Measurements from ENCODE around the gene COL16A1.
A peak's percentile ranks its signal among the peaks of the same experiment; 100 is the strongest.

The COL16A1 gene

DNA sequence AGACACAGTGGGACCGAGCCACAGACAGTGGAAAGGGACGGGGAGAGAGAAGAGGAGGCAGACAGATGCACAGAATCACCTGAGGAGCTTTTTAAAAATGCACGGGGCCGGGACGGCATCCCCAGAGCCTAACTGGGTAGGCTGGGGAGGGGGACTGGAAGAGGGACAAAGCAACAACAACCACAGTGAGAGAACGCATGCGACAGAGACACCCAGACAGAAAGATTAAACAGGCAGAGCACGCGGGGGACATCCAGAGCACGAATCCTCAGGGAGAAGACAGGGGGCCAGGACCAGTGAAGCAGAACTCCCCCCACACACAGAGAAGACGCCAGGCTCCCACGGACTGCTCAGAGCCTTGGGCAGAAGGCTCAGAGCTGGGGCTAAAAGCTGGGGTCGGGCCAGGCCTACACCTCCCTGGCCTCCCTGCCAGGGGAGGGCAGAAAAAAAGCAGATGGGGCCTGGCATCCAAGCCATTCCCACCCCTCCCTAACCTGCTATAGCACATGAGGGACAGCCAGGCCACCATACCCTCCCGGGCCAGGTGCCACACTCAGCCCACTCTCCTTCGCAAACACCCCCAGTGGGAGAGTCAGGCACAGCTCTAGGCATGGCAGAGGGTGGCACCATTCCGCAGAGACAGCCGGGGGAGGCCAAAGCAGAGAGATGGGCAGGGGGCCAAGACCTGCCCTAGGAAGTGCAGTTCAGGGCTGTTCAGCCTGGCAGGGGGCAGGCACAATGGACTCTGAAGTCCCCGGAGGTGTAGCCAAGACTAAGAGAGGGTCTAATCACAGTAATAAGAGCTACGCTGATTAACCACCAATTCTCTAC, 29.8 kb upstream of the COL16A1 start:
- CTCF ChIA-PET: interaction anchor here (1.4 to 1.5 kb wide), 2 partner anchors 12 to 18 kb away, joined by 8 to 13 read pairs; no protein-coding TSS in a partner anchor
- POLR2A ChIA-PET: no interaction called here
- no peaks in the 10 kb centered on the region for H3K4me1 ChIP-seq (ENCODE audit: control insufficient read depth, insufficient read depth, low read length)

DNA sequence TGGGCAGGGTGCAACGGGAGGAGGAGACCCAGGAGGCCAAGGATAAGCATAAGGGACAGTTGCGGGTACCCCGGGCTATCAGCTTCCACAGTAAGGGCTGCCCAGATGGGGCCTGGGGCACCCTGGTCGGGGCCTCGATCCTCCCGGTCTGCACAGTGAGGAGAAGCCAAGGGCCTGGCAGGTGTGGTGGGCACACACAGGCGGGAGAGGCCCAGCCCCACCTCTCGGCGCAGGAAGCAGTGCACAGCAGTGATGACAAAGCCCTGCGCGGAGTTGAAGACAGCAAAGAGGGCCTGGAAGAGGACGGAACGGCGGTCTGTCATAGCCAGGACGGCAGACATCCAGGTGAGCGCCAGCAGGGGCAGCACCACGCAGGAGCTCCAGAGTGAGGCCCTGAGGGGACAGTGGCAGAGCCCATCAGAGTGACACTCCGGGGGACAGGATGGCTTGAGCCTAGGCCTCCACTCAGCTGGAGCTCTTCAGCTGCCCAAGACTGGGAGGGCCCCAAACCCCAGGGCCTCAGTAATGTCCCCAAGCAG, 29.0 kb upstream of the COL16A1 start:
- POLR2A ChIA-PET: no interaction called here
- Histone ChIP-seq H3K27ac (ENCODE audit: extremely low read depth, low read depth, low read length) (no peak overlapping the region), H3K4me3 (ENCODE audit: low read depth, low read length) (no peak overlapping the region), H3K4me1 (ENCODE audit: control insufficient read depth, insufficient read depth, low read length) (no peaks in the 10 kb centered on the region), H3K36me3 (ENCODE audit: control insufficient read depth in 2 of 2, insufficient read depth in 1 of 2, low read length in 2 of 2) (peaks cover 0 to 59% of the 10 kb centered on the region in 2 experiments; a peak in 2 of 3 replicates), H3K9me3 (ENCODE audit: control insufficient read depth, insufficient read depth, low read depth, low read length) (no peaks in the 10 kb centered on the region)
- CTCF ChIA-PET: interaction anchor here (1.4 kb wide), 1 partner anchor 17 kb away, joined by 8 read pairs; no protein-coding TSS in a partner anchor
- TF ChIP-seq ZNF600 (tag by site-specific recombination; IDR thresholded peaks at IDR 0.05) (0 out of 2 replicates have a peak, but pooled peaks have one; percentile 26), ZIC2 (tag by site-specific recombination; IDR thresholded peaks at IDR 0.05) (peak; percentile 18; the same call in 1 of the 2 replicates)
- TF ChIP-seq, protein P1, sequence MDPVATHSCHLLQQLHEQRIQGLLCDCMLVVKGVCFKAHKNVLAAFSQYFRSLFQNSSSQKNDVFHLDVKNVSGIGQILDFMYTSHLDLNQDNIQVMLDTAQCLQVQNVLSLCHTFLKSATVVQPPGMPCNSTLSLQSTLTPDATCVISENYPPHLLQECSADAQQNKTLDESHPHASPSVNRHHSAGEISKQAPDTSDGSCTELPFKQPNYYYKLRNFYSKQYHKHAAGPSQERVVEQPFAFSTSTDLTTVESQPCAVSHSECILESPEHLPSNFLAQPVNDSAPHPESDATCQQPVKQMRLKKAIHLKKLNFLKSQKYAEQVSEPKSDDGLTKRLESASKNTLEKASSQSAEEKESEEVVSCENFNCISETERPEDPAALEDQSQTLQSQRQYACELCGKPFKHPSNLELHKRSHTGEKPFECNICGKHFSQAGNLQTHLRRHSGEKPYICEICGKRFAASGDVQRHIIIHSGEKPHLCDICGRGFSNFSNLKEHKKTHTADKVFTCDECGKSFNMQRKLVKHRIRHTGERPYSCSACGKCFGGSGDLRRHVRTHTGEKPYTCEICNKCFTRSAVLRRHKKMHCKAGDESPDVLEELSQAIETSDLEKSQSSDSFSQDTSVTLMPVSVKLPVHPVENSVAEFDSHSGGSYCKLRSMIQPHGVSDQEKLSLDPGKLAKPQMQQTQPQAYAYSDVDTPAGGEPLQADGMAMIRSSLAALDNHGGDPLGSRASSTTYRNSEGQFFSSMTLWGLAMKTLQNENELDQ (tag by site-specific recombination; IDR thresholded peaks at IDR 0.05; ENCODE audit: low read depth): no peak

More for the DNA sequence above, 29.8 kb upstream of the COL16A1 start:
- TF ChIP-seq GLIS2 (tag by site-specific recombination; IDR thresholded peaks at IDR 0.05) (no peak), ZNF341 (tag by site-specific recombination; IDR thresholded peaks at IDR 0.05; ENCODE audit: low read depth) (0 out of 2 replicates have a peak, but pooled peaks have one; percentile 30), EGR2 (tag by site-specific recombination; IDR thresholded peaks at IDR 0.05; ENCODE audit: low read depth) (peak; percentile 74), ZIC2 (tag by site-specific recombination; IDR thresholded peaks at IDR 0.05) (peak; percentile 55), RBAK (tag by site-specific recombination; IDR thresholded peaks at IDR 0.05) (no peak), ZFHX2 (tag by site-specific recombination; conservative IDR thresholded peaks at IDR 0.05) (peak; percentile 69), ZNF140 (tag by site-specific recombination; IDR thresholded peaks at IDR 0.05) (no peak), GLIS1 (tag by site-specific recombination; IDR thresholded peaks at IDR 0.05) (peak; percentile 68)
- TF ChIP-seq, protein P2, sequence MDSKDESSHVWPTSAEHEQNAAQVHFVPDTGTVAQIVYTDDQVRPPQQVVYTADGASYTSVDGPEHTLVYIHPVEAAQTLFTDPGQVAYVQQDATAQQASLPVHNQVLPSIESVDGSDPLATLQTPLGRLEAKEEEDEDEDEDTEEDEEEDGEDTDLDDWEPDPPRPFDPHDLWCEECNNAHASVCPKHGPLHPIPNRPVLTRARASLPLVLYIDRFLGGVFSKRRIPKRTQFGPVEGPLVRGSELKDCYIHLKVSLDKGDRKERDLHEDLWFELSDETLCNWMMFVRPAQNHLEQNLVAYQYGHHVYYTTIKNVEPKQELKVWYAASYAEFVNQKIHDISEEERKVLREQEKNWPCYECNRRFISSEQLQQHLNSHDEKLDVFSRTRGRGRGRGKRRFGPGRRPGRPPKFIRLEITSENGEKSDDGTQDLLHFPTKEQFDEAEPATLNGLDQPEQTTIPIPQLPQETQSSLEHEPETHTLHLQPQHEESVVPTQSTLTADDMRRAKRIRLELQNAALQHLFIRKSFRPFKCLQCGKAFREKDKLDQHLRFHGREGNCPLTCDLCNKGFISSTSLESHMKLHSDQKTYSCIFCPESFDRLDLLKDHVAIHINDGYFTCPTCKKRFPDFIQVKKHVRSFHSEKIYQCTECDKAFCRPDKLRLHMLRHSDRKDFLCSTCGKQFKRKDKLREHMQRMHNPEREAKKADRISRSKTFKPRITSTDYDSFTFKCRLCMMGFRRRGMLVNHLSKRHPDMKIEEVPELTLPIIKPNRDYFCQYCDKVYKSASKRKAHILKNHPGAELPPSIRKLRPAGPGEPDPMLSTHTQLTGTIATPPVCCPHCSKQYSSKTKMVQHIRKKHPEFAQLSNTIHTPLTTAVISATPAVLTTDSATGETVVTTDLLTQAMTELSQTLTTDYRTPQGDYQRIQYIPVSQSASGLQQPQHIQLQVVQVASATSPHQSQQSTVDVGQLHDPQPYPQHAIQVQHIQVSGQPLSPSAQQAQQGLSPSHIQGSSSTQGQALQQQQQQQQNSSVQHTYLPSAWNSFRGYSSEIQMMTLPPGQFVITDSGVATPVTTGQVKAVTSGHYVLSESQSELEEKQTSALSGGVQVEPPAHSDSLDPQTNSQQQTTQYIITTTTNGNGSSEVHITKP (tag by site-specific recombination; IDR thresholded peaks at IDR 0.05): peak; percentile 88
- H3K4me3 ChIP-seq (ENCODE audit: low read depth, low read length): no peak overlapping the region
- H3K27ac ChIP-seq (ENCODE audit: extremely low read depth, low read depth, low read length): no peak overlapping the region
- peaks cover 0 to 65% of the 10 kb centered on the region in 2 experiments; a peak in 2 of 3 replicates for H3K36me3 ChIP-seq (ENCODE audit: control insufficient read depth in 2 of 2, insufficient read depth in 1 of 2, low read length in 2 of 2)
- H3K9me3 ChIP-seq (ENCODE audit: control insufficient read depth, insufficient read depth, low read depth, low read length): no peaks in the 10 kb centered on the region

DNA sequence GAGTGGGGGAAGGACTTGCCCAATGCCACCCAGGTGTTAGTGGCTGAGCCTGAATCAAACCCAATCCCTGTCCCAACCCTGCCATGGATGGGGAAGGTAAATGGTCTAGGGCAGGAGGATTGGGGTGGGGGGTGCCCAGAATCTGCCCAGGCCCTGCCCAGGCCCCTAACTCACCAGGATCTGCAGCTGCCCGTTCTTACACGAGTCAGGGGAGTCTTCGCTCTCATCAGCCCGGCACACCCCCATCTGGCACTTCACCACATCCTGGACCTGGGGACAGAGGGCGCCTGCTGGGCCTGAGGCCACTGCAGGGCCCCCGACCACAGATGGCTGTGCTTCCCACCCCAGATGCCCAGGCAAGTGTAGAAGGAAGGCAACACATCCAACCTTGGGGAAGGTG, 28.5 kb upstream of the COL16A1 start:
- POLR2A ChIA-PET: no interaction called here
- no peaks in the 10 kb centered on the region for H3K4me1 ChIP-seq (ENCODE audit: control insufficient read depth, insufficient read depth, low read length)
- no peak overlapping the region for H3K27ac ChIP-seq (ENCODE audit: extremely low read depth, low read depth, low read length)
- no peak for TF ChIP-seq ZNF530 (tag by site-specific recombination; IDR thresholded peaks at IDR 0.05; ENCODE audit: low read depth)
- no peak for TF ChIP-seq BCL11A (tag by site-specific recombination; IDR thresholded peaks at IDR 0.05; ENCODE audit: low read depth)
- no peak for TF ChIP-seq KLF10 (tag by site-specific recombination; IDR thresholded peaks at IDR 0.05)
- TF ChIP-seq ZNF214 (tag by site-specific recombination; IDR thresholded peaks at IDR 0.05; ENCODE audit: borderline replicate concordance): no peak
- TF ChIP-seq, protein P3, sequence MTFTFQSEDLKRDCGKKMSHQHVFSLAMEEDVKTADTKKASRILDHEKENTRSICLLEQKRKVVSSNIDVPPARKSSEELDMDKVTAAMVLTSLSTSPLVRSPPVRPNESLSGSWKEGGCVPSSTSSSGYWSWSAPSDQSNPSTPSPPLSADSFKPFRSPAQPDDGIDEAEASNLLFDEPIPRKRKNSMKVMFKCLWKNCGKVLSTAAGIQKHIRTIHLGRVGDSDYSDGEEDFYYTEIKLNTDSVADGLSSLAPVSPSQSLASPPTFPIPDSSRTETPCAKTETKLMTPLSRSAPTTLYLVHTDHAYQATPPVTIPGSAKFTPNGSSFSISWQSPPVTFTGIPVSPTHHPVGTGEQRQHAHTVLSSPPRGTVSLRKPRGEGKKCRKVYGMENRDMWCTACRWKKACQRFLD (tag by site-specific recombination; IDR thresholded peaks at IDR 0.05): no peak
- TF ChIP-seq, protein P4, sequence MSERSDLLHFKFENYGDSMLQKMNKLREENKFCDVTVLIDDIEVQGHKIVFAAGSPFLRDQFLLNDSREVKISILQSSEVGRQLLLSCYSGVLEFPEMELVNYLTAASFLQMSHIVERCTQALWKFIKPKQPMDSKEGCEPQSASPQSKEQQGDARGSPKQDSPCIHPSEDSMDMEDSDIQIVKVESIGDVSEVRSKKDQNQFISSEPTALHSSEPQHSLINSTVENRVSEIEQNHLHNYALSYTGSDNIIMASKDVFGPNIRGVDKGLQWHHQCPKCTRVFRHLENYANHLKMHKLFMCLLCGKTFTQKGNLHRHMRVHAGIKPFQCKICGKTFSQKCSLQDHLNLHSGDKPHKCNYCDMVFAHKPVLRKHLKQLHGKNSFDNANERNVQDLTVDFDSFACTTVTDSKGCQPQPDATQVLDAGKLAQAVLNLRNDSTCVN (tag by site-specific recombination; optimal IDR thresholded peaks at IDR 0.05): no peak
- TF ChIP-seq PRDM1 (tag by site-specific recombination; IDR thresholded peaks at IDR 0.05): no peak
- TF ChIP-seq ZNF239 (tag by site-specific recombination; IDR thresholded peaks at IDR 0.05): no peak
- TF ChIP-seq KLF8 (tag by site-specific recombination; IDR thresholded peaks at IDR 0.05): no peak
- TF ChIP-seq ZNF146 (tag by site-specific recombination; IDR thresholded peaks at IDR 0.05): no peak
- TF ChIP-seq ZIC2 (tag by site-specific recombination; IDR thresholded peaks at IDR 0.05): no peak
- no peak for TF ChIP-seq ZNF707 (tag by site-specific recombination; IDR thresholded peaks at IDR 0.05)
- H3K4me3 ChIP-seq (ENCODE audit: low read depth, low read length): no peak overlapping the region
- CTCF ChIA-PET: interaction anchor here (0.8 to 1.7 kb wide), 3 partner anchors 15 to 17 kb away, joined by 3 to 9 read pairs (median 8); no protein-coding TSS in a partner anchor
- peaks cover 0 to 59% of the 10 kb centered on the region in 2 experiments; a peak in 2 of 3 replicates for H3K36me3 ChIP-seq (ENCODE audit: control insufficient read depth in 2 of 2, insufficient read depth in 1 of 2, low read length in 2 of 2)
- no peaks in the 10 kb centered on the region for H3K9me3 ChIP-seq (ENCODE audit: control insufficient read depth, insufficient read depth, low read depth, low read length)
